NCI-H226 (cell line): Measurements from ENCODE around the gene LSM7.
A peak's percentile ranks its signal among the peaks of the same experiment; 100 is the strongest.

ENCODE experiments used
- DNase-seq: peaks from one replicate; pipeline ENCODE4 v3.0.0-alpha.2; 2015

Gene LSM7

GRCh38 chr19:2336528-2337328 lies 8.3 kb upstream of the LSM7 start:
- no peak for DNase-seq

- no peak for DNase-seq
Observed at GRCh38 chr19:2335848-2336247, 7.5 kb upstream of the LSM7 start.

GRCh38 chr19:2334986-2335846 lies 6.8 kb upstream of the LSM7 start:
- no peak for DNase-seq

- DNase-seq = no peak
Observed at GRCh38 chr19:2334426-2334825, 6.0 kb upstream of the LSM7 start.

GRCh38 chr19:2333807-2334211 lies 5.4 kb upstream of the LSM7 start:
- DNase-seq = no peak

- DNase-seq = no peak
Observed at GRCh38 chr19:2333027-2333806, 4.8 kb upstream of the LSM7 start.

GRCh38 chr19:2332341-2333026 lies 4.1 kb upstream of the LSM7 start:
- no peak for DNase-seq

- no peak for DNase-seq
Observed at GRCh38 chr19:2331601-2332246, 3.3 kb upstream of the LSM7 start.

- DNase-seq = no peak
Observed at GRCh38 chr19:2330632-2331284, 2.4 kb upstream of the LSM7 start.

GRCh38 chr19:2330255-2330631 lies 1.9 kb upstream of the LSM7 start:
- DNase-seq = no peak

- DNase-seq = no peak
Observed at GRCh38 chr19:2329501-2329916, 1.1 kb upstream of the LSM7 start.

GRCh38 chr19:2329149-2329478 lies 728 bp upstream of the LSM7 start:
- DNase-seq = no peak

- peak; percentile 63 for DNase-seq
Observed at GRCh38 chr19:2327773-2328400, 499 bp downstream of the LSM7 start.

GRCh38 chr19:2326699-2327360 lies 1.6 kb downstream of the LSM7 start:
- DNase-seq = no peak

- DNase-seq = no peak
Observed at GRCh38 chr19:2325281-2326046, 2.9 kb downstream of the LSM7 start.

- DNase-seq = no peak
Observed at GRCh38 chr19:2324220-2324948, 4.0 kb downstream of the LSM7 start.

GRCh38 chr19:2323707-2324106 lies 4.7 kb downstream of the LSM7 start:
- DNase-seq = no peak

- no peak for DNase-seq
Observed at GRCh38 chr19:2321565-2322283, 6.7 kb downstream of the LSM7 start.

GRCh38 chr19:2320939-2321338 lies 7.4 kb downstream of the LSM7 start:
- DNase-seq = no peak
